KMS-11 (cell line): ENCODE data around the gene COL6A6.

Source experiments
- H2AFZ ChIP-seq: fragments of 200-600 bp; sonication (generic); 2 replicates; pipeline ENCODE4 v1.6.1; 2016; ENCODE audit warnings: antibody characterized with exemption, mixed run types, low read depth
- H3K27ac ChIP-seq: fragments of 200-600 bp; sonication (generic); 2 replicates; pipeline ENCODE4 v1.6.1; 2016; ENCODE audit warnings: mild to moderate bottlenecking, mixed run types
- H3K27me3 ChIP-seq: fragments of 200-600 bp; sonication (generic); 2 replicates; pipeline ENCODE4 v1.6.1; 2017; ENCODE audit warnings: mild to moderate bottlenecking, low read depth, mixed run types, moderate library complexity; ENCODE audit not compliant: insufficient read depth
- H3K36me3 ChIP-seq: fragments of 200-600 bp; sonication (generic); 2 replicates; pipeline ENCODE4 v1.6.1; 2017; ENCODE audit warnings: mild to moderate bottlenecking, mixed run types; ENCODE audit not compliant: insufficient read depth
- H3K4me1 ChIP-seq: fragments of 200-600 bp; sonication (generic); 2 replicates; pipeline ENCODE4 v1.6.1; 2016; ENCODE audit warnings: mild to moderate bottlenecking, low read depth, mixed run types; ENCODE audit not compliant: poor library complexity, severe bottlenecking
- H3K4me2 ChIP-seq: fragments of 200-600 bp; sonication (generic); 2 replicates; pipeline ENCODE4 v1.7.0; 2016; ENCODE audit warnings: mild to moderate bottlenecking, mixed run types
- H3K4me3 ChIP-seq: fragments of 200-600 bp; sonication (generic); IDR thresholded peaks from 2 replicates; pipeline ENCODE4 v1.6.1; 2017; ENCODE audit warnings: low read depth, low read length, mixed read lengths; ENCODE audit not compliant: insufficient read depth
- H3K79me2 ChIP-seq: fragments of 200-600 bp; sonication (generic); 2 replicates; pipeline ENCODE4 v1.6.1; 2016; ENCODE audit warnings: low read depth, mixed run types; ENCODE audit not compliant: insufficient read depth
- H3K9ac ChIP-seq: fragments of 200-600 bp; sonication (generic); 2 replicates; pipeline ENCODE4 v1.6.1; 2016; ENCODE audit warnings: mild to moderate bottlenecking, mixed run types
- H4K20me1 ChIP-seq: fragments of 200-600 bp; sonication (generic); 2 replicates; pipeline ENCODE4 v1.6.1; 2016; ENCODE audit warnings: mild to moderate bottlenecking, mixed run types; ENCODE audit not compliant: insufficient read depth
- CTCF ChIP-seq: fragments of 200-600 bp; sonication (generic); conservative IDR thresholded peaks from 2 replicates; pipeline ENCODE4 v1.6.1; 2017; ENCODE audit warnings: low read depth, mild to moderate bottlenecking, antibody characterized with exemption, low read length, moderate library complexity, mixed read lengths

Gene COL6A6

GRCh38 chr3:130558366-130558765 lies 41.4 kb downstream of the COL6A6 start:
- Histone ChIP-seq H3K27ac (no peak overlapping the region), H3K4me1 (no peaks in the 10 kb centered on the region), H3K27me3 (no peaks in the 10 kb centered on the region), H3K79me2 (no peaks in the 10 kb centered on the region), H2AFZ (no peak overlapping the region), H3K4me2 (no peak overlapping the region), H3K9ac (no peak overlapping the region), H3K4me3 (no peak overlapping the region), H4K20me1 (no peaks in the 10 kb centered on the region), H3K36me3 (no peaks in the 10 kb centered on the region)
- no peak for TF ChIP-seq CTCF

GRCh38 chr3:130565224-130565623 lies 48.2 kb downstream of the COL6A6 start:
- Histone ChIP-seq H2AFZ (no peak overlapping the region), H3K27me3 (no peaks in the 10 kb centered on the region), H3K36me3 (no peaks in the 10 kb centered on the region), H3K27ac (no peak overlapping the region), H3K79me2 (no peaks in the 10 kb centered on the region), H3K4me2 (no peak overlapping the region), H3K4me3 (no peak overlapping the region), H4K20me1 (no peaks in the 10 kb centered on the region), H3K9ac (no peak overlapping the region), H3K4me1 (no peaks in the 10 kb centered on the region)
- TF ChIP-seq CTCF = no peak
